Tibial nerve (tissue), 4 donors: Measurements from ENCODE around the gene CTSL.

Source experiments
- CTCF ChIP-seq, 5 experiments: fragments of 200-600 bp in 3 of 5; fragments of 450-650 bp in 2 of 5; sonication (generic) in 3 of 5; IDR thresholded peaks; one replicate each; pipeline ENCODE4 v1.5.1; 2016 to 2019; ENCODE audit warnings: antibody characterized with exemption in 5 of 5, mild to moderate bottlenecking in 3 of 5, moderate library complexity in 2 of 5
- EP300 ChIP-seq, 2 donors: sonication (generic); formaldehyde crosslinking; IDR thresholded peaks; one replicate each; pipeline ENCODE4 v1.6.1; 2017; ENCODE audit warnings: antibody characterized with exemption in 2 of 2, mild to moderate bottlenecking in 1 of 2
- POLR2A ChIP-seq, 2 donors: fragments of 450-650 bp; IDR thresholded peaks; one replicate each; pipeline ENCODE4 v1.6.1; 2017; ENCODE audit warnings: antibody characterized with exemption in 2 of 2, mild to moderate bottlenecking in 2 of 2, moderate library complexity in 2 of 2

GRCh38 chr9:87701491-87701890 is 24.4 kb upstream of the CTSL start:
- no peak for TF ChIP-seq POLR2A (IDR thresholded peaks at IDR 0.05)
- TF ChIP-seq CTCF (IDR thresholded peaks at IDR 0.05) = no peak
- no peak for TF ChIP-seq EP300 (IDR thresholded peaks at IDR 0.05)
